CD4-positive, alpha-beta T cell treated with Interleukin-6 for 4 hours (primary cell): ENCODE measurements around the gene CORO7.

Experiments used
- DNase-seq: peaks from one replicate; pipeline ENCODE4 v3.0.0-alpha.2; 2020; ENCODE audit warnings: mixed read lengths

The CORO7 gene

DNA sequence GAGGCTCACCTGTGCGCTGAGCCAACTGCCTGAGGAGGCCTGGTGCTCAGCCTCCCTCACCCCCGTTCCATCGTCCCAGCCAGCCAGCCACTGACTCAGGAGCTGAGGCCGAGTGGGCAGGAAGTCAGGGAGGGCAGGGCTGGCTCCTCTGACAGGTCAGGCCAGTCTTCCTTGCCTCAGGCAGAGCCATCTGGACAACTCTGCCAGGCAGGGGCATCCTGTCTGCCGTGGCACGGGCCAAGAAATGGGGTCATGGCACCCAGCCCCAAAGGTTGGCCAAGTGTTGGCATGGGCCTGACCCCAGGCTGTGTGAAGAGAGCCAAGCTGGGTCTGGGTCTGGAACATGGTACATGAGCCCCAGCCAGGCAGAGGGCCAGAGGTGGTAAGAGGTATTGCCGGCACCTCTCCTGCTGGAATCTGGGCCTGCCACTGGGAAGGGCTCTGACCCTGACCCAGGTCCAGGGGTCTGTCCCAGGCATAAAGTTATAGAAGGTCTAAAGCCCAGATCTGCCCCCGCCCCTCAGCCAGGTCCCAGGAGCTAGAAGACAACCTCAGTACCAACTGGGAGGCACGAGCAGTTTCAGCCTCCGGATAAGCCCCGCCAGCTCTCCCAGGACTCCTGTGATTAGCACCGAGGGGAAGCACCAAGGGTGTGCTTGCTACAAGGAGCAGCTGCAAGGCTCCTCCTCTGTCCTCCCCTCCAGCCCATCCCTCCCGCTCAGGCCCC is 47.2 kb downstream of the CORO7 start:
- DNase-seq = no peak

DNA sequence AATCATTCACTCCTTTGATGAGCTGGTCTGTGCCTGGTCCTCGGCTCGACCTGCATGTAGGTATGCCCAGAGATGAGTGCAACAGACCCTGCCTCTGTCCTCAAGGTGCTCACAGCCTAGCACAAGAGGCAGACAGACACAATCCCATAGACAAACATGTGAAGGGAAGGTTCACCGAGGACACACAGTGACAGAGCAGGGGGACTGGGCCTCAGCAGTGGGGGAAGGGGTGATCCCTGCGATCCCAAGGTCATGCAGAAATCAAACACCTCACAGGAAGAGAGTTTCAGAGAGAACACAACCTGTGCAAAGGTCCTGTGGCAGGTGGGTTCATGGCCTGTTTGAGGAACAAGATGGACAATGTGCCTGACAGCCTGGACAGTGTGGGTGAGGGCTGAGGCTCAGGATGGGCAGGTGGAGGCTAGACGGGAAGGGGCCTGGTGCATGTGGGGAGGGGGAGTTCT is 49.0 kb downstream of the CORO7 start:
- DNase-seq = no peak

DNA sequence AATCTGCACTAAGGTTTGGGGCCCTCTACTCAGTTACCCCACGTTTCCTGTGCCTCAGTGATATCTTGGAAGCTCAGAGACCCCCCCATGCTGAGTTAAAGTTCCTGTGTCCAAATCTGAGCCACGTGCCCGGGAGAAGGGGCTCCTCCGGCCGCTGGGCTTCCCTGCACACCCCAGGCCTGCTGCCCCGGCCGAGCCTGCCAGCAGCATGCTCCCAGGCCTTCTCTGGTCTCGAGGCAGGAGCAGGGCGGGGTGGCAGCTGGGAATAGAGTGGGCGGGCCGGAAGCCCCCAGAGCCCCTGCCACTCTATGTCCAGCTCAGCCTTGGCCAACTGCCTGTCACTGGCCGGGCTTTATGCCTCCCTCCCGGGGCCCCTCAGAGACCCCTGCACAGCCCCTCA is 50.4 kb downstream of the CORO7 start:
- DNase-seq = no peak

DNA sequence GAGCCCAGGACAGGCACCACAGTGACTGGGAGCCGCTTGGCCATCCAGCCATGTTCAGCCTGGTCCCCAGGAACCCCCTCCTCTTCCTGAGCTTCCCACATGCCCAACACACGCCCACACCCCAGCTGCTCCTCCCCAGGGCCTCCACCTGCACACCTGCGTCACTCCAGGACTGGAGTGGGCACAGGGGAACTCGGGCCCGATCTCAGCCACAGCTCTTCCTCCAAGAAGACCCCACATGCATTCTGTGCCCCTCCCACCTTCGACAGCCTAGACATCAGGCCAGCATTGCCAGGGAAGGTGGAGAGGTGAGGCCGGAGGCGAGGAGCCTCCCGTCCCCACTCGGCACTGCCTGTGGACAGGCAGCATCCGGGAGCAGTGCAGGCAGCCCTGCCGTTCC is 50.8 kb downstream of the CORO7 start:
- no peak for DNase-seq

DNA sequence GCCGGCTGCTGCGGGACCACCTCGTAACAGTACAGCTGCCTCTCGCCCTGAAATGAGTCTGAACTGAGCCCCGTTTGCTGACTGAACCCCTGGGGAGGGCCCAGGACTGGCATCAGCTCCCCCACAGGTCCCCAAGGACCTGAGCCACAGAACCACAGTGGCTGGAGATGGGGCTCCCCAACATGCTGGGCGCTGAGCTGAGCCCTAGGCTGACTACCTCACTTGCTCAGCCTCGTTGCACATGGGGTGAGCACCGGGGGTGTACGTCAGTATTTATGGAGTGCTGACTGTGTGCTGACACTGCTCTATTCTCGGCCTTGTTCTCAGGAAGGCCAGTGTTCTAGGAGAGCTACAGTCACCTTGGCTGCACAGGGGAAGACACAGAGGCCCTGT is 51.4 kb downstream of the CORO7 start:
- no peak for DNase-seq

DNA sequence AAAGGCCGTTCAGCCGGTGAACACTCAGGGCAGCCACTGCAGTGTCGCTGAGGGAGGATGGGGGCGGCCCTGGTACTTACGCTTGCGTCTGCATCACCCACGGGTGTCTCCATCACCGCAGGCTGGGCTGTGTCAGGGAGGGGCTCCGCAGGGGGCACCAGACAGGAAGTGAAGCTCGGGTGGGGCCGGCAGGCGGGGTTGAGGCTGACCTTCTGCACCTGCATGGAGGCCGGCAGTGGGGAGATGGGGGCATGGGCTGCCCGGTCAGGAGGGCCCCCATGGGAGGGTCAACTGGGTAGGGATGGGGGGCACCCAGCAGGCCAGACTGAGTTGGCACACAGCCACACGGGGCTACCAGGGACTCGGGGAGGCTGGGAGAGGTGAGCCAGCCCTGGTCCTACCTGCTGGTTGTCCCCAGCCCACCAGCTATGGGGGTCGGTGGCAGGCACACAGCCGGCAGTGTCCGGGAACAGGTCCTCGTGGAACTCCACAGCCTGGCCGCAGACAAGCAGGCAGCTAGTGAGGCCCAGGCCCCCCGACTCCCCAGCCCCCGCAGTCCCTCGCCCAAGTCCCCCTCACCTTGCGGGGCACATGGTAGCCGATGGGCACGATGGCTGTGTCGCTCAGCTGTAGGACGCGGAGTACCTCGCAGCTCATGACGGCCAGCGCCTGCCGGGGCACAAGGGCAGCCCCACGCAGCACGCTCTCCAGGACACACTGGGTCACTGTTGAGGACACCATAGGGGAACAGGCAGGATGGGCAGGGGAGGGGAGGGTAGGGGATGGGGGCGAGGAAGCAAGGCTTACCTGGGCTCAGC is 52.0 kb downstream of the CORO7 start:
- no peak for DNase-seq

DNA sequence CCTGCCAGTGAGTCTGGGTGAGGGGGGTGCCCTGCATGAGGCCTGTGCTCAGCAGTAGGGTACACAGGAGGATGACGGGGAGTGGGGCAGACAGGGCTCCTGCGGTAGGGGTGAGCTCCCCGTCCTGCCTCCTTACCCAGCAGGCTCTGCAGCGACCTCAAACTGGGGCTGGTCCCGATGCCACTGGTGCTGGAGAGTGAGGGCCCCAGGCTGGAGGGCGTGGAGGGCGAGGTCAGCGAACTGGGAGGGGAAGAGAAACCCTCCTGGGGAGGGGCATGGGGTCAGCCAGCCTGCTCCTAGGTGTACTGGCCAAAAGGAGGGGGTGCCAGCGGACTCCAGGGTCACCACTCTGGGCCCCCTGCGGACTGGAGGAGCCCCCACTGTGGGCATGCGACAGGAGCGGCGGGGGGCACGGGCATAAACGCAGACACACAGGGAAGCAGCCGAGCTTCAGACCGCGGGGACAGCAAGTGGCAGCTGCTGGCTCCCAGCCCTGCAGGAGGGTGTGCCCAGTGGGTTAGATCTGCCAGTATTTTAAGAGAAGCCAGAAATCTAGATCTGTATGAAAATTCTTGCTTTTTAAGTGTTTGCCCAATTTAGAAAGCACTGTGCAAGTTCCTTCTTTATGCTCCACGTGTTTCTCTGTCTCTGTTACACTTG is 53.8 kb downstream of the CORO7 start:
- DNase-seq = no peak

DNA sequence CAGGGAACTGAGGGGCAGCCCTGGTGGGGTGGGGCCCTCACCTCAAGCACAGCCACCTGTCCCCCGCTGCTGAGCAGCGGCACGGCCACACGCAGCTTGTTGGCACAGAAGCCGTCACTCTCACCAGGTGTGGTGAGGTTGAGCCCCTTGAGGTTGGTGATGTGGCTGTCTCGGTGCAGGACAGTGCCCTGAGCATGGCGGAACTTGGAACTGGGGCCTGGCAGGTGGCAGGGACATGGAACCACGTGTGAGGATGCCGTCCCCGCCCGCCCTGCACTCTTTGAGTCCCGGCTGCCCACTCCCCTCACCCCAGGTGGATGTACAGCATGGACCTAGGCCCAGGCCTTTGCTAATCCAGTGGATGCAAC is 54.5 kb downstream of the CORO7 start:
- DNase-seq = no peak

DNA sequence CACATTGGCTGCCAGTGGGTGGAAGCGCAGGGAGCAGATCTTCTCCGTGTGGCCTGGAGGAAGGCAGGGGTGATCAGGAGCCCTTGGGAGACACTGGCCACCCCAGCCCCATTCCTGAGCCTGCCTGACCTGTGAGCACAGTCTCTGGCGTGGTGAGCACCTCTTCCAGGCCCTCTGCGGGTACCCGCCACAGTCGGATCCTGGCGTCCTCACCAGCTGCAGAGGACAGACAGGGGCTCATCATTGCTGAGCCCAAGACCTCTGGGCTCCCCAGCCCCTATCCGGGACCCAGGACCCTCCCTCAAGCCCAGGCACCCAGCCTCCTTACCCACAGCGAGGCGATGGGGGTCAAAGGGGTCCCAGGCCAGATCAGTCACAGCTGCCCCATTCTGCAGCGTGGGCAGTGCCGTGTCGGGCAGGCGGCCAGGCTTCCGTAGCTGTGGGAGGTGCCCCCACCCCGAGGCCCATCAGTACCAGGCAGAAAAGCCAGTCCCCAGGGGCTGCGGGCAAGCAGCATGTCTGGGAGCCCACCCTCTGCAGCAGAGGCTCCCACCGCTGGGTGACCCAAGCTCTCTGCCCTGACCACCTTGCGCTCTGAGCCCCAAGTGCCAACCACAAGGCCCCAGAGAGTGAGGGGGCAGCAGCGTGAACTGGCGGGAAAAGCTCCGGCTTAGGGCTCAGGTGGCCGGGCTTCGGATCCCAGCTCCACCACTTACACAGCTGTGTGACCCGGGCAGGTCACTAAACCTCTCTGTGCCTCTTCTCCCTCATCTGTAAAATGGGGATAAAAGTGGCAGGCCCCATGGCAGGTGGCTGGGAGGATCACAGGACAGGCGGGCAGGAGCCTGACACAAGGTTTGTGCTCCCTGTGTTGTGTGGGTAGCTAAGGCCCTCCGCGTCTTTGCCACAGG is 55.1 kb downstream of the CORO7 start:
- no peak for DNase-seq

DNA sequence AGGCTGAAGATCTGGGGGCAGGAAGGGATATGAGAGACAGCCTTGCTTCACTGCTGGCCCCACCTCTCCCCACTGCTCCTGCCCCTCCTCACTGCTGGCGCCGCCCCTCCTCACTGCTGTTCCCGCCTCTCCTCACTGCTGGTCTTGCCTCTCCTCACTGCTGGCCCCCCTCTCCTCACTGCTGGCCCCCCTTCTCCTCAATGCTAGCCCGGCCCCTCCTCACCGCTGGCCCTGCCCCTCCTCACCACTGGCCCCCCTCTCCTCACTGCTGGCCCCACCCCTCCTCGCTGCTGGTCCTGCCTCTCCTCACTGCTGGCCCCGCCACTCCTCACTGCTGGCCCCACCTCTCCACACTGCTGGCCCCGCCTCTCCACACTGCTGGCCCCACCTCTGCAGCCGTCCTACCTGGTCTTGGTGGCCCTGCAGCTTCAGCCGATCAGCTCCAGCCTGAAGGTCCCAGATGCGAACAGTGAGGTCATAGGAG is 55.8 kb downstream of the CORO7 start:
- no peak for DNase-seq

DNA sequence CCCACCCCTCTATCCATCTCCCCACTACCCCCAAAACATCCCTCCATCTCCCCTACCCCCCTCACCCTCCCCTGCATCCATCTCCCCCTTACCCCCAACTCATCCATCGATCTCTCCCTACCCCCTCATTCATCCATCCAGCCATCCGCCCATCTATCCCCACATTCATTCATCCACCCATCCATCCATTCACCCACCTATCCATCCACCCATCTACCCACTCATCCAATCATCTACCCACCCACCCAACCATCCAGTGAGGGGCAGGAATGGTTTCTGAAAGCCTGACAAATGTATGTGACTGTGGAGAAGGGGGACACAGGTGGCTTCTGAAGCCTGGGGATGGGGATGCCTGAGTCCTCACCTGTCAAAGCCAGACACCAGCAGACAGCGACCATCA is 56.5 kb downstream of the CORO7 start:
- DNase-seq = no peak

DNA sequence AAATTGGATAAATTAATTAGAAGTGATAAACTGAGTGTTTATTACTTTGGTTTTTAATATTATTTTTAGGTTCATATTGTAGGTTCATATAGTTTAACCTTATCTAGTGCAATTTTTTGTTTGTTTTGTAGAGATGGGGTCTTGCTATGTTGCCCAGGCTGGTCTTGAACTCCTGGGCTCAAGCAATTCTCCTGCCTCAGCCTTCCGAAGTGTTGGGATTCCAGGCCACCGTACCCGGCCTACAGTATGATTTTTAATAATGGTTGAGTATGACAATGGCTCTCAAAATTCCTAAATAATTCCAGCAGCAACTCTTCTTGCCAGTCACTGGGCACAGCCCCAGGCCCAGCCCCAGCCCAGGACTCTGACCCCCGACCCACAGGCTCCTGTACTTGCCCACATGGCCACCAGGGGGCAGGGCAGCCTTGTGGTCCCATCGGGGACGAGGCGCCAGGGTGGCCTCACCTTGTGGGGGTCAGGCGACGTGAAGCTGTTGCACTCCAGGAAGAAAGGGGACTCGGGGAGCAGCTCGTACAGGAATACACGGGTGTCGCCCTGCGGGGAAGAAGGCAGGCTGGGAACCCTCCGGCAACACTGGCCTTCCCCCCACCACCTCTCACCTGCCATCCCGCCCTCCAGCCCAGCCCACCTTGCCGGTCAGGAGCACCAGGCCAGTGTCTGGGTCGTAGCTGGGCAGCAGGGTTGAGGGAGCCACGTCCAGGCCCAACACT is 57.4 kb downstream of the CORO7 start:
- peak; percentile 74 for DNase-seq

DNA sequence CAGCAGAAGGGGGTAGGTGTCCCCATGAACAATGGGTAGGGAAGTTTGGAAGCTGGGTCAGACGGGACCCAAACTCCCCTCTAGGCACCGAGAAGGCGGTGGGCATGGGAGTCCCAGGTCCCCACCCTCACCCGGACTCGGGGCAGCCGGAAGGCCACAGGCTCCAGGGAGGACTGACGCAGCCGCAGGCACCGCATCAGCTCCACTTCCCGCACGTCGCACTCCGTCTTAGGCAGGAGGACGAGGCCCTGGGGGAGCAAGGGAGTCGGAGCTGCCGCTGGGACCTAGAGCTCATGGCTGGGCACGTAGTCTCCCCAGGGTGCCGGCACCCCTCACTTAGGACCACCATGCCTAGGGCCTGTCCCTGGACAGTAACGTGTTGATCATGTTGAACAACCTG is 58.2 kb downstream of the CORO7 start:
- DNase-seq = no peak

DNA sequence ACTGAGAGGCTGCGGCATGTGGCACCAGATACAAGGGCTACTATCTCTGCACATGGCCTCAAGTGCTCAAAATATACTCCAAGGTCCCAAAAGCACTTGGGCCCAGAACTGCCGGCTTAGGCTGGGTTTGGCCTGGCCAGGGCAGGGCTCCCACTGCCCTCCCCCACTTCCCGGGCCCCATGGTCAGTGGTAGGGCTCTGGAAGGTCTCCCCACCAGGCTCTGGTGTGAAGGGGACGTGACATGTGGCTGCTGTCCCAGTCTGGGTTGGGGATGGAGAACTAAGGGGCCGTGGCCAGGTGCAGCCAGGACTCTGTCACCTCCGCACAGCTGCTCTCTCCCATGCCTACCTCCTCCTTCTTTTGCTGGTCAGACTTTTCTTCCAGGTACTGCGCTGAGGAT is 59.6 kb downstream of the CORO7 start:
- DNase-seq = no peak

DNA sequence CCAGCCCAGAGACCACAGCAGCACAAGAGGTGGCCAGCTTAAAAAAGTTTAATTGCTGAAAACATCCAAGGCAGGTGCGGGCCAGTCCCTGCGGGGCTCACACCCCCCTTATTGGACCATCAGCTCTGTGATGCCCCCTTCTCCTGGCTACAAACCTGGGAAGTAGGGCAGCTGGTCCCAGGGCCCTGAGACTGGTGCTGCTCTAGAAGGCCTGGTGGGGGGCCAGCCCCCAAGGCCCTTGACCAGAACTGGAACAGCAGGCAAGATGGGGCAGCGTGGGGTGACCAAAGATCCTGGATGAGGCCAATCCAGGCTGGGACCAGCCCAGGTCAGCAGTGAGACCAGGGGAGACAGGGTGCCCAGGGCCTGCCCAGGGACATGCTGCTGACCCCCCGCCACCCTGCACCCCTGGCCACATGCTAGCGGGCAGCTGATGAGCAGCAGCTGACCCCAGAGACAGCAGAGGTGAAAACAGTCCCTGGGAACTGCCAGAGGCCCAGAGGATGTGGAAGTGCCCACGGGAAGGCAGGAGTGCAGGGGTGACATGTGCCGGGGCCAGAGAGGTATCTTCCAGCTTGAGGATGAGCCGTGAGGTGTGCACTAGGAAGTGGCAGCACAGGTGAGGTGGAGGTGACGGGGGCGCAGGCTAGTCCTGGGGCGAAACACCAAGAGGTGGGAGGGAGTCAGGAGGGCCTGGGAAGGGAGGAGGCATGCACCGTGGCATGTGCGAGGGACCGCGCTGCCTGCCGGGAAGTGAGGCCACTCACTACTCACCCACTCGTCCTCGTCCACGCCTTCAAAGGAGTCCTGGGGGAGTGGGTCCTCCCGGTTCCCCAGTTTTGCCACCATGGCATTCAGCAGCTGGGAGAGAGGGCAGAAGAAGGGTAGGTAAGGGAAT is 61.6 kb downstream of the CORO7 start:
- no peak for DNase-seq

DNA sequence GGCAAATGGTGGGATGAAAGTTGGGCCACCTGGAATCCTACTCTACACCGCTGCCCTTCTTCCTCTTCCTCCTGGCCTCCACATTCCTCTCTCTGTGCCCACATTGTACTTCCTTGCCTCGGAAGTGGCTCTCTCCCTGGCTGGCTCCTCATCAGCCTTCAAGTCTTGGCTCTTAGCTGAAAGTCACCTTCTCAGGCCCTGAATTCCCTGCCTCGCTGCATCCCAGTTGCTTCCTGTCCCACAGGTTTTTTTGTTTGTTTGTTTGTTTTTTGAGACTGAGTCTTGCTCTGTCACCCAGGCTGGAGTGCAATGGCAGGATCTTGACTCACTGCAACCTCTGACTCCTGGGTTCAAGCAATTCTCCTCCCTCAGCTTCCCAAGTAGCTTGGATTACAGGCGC is 62.7 kb downstream of the CORO7 start:
- no peak for DNase-seq

DNA sequence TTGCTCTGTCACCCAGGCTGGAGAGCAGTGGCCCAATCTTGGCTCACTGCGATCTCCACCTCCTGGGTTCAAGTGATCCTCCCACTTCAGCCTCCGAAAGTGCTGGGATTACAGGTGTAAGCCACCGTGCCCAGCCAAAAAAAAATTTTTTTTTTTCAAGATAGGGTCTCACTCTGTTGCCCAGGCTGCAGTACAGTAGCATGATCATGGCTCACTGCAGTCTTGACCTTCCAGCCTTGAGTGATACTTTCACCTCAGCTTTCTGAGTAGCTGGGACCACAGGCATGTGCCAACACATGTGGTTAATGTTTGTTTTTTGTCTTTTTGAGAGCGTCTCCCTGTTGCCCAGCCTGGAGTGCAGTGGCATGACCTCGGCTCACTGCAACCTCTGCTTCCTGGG is 63.6 kb downstream of the CORO7 start:
- DNase-seq = no peak

DNA sequence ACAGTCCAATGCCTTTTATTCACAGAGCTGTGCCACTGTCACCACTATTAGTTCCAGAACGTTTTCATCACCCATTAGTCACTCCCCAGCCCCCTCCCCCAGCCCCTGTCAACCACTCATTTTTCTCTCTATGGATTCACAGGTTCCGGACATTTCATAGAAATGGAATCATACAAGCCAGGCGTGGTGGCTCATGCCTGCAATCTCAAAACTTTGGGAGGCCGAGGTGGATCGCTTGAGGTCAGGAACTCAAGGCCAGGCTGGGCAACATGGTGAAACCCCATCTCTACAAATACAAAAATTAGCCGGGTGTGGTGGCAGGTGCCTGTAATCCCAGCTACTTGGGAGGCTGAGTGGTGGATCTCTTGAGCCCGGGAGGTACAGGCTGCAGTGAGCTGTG is 64.5 kb downstream of the CORO7 start:
- no peak for DNase-seq

DNA sequence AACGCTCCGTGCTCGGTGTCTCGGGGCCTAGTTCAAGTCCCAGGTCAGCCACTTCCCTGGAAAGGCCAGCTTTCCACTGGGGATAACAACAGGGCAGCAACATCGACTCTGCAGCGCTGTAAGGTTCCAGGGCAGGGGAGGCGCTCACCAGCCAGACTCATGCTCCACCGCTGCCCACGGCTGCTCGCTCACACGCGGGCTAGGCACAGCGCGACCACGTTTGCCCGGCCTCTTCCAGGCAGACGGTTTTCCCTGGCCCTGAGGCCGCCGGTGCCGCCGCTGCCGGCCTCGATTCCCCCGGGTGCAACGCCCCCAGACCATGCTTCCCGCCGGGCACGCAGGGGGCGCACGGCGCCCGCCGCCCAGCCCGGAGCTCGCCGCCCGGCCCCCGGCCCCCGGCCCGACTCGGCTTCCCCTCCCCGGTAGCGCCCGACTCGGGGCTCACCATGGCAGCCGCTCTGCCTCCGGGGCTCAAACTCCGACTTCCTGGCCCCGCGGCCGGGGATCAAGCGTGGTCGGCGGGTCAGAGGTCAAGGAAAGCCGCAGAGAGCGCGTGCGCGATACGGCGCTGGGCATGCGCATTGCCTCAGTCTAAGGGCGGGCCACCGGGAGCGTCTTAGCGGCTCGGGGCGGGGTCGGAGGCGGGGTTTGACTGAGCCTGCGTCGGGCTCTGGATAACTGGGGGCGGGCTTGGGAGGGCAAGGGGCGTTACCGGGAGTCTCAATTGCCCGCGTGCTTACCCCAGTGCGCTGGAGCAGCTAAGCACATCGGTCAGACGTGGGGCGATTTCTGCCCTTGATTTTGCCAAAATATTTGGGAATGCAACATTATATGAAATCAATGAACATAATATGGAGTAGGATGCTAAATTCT is 65.4 kb downstream of the CORO7 start, which contains the start of gene PAM16:
Gene PAM16 (minus strand): TSS at position 535 of the 873 bp plus-strand sequence. CDS start 87 bp downstream, at position 448.
- DNase-seq = peak; percentile 100

DNA sequence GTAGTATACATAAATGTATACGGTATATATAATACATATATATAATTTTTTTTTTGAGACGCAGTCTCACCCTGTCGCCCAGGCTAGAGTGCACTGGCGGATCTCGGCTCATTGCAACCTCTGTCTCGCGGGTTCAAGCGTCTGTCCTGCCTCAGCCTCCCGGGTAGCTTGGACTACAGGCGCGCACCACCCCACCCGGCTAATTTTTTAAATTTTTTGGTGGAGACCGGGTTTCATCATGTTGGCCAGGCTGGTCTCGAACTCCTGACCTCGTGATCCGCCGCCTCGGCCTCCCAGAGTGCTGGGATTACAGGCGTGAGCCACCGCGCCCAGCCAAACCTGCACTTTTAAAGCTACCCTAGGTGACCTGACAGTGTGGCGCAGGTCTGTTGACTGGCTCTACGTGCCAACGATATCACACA is 66.0 kb downstream of the CORO7 start:
- no peak for DNase-seq
